PC-9 (cell line): ENCODE measurements around the gene PARK7. TPM values are rescaled to one million over a fixed set of nuclear protein-coding genes. Genes with fewer than 3 reads are reported as not detected.
"Not testable (repeated sequence)": the region's sequence is repeated elsewhere in the genome, so short reads cannot be mapped to it uniquely, and the experiment has no call there.

ENCODE experiments used
- BruUV-seq: library from RNA; stranded (reverse); fragments of 400-500 nt; replicated peaks from 2 replicates; lab custom pipeline; 2021; lab: Mats Ljungman, UMichigan
- CTCF ChIA-PET: fragments of 300-600 bp; sonication (Branson Sonifier 250); formaldehyde crosslinking; loops from one replicate; lab custom pipeline; 2022; ENCODE audit warnings: antibody characterized with exemption; lab: Charles Lee
- POLR2A ChIA-PET: fragments of 300-600 bp; sonication (Branson Sonifier 250); formaldehyde crosslinking; loops from one replicate; lab custom pipeline; 2022; ENCODE audit warnings: antibody characterized with exemption; ENCODE audit not compliant: unreplicated experiment; lab: Charles Lee
- DNase-seq, 2 experiments: peaks; one replicate each; pipeline versions ENCODE4 v3.0.0 to v3.0.0-alpha.2; 2015 to 2022; ENCODE audit warnings: mixed read lengths in 1 of 2
- H2AFZ ChIP-seq: fragments of 200-600 bp; sonication (generic); 2 replicates; pipeline ENCODE4 v1.8.1; 2017; ENCODE audit warnings: antibody characterized with exemption
- H3F3A ChIP-seq: fragments of 200-600 bp; sonication (generic); 2 replicates; pipeline ENCODE4 v1.8.1; 2017; ENCODE audit warnings: antibody characterized with exemption, mild to moderate bottlenecking, low read depth; ENCODE audit not compliant: insufficient read depth
- H3K27ac ChIP-seq: fragments of 200-600 bp; sonication (generic); 2 replicates; pipeline ENCODE4 v1.6.1; 2016; ENCODE audit warnings: mixed run types
- H3K27me3 ChIP-seq: fragments of 200-600 bp; sonication (generic); 2 replicates; pipeline ENCODE4 v1.6.1; 2016; ENCODE audit warnings: low read depth, mixed run types; ENCODE audit not compliant: insufficient read depth
- H3K36me3 ChIP-seq: fragments of 200-600 bp; sonication (generic); 2 replicates; pipeline ENCODE4 v1.6.1; 2016; ENCODE audit warnings: low read depth, mixed run types
- H3K4me1 ChIP-seq: fragments of 200-600 bp; sonication (generic); replicated peaks from 2 replicates; pipeline ENCODE4 v1.6.1; 2016; ENCODE audit warnings: mixed run types; ENCODE audit not compliant: insufficient read depth
- H3K4me2 ChIP-seq: fragments of 200-600 bp; sonication (generic); 2 replicates; pipeline ENCODE4 v1.6.1; 2017; ENCODE audit warnings: mixed run types
- H3K4me3 ChIP-seq: fragments of 200-600 bp; sonication (generic); 2 replicates; pipeline ENCODE4 v1.6.1; 2016; ENCODE audit warnings: mixed run types
- H3K79me2 ChIP-seq: fragments of 200-600 bp; sonication (generic); 2 replicates; pipeline ENCODE4 v1.6.1; 2017; ENCODE audit warnings: low read depth, mixed run types
- H3K9me2 ChIP-seq: fragments of 200-600 bp; sonication (generic); 2 replicates; pipeline ENCODE4 v1.8.1; 2017; ENCODE audit warnings: mild to moderate bottlenecking; ENCODE audit not compliant: insufficient read depth
- H3K9me3 ChIP-seq: fragments of 200-600 bp; sonication (generic); 2 replicates; pipeline ENCODE4 v1.8.1; 2016; ENCODE audit warnings: low read depth; ENCODE audit not compliant: insufficient read depth
- H4K20me1 ChIP-seq: fragments of 200-600 bp; sonication (generic); 2 replicates; pipeline ENCODE4 v1.8.1; 2017; ENCODE audit not compliant: insufficient read depth
- EZH2 ChIP-seq: fragments of 200-600 bp; sonication (generic); IDR thresholded peaks from 2 replicates; pipeline ENCODE4 v1.8.0; 2017; ENCODE audit warnings: antibody characterized with exemption, low read depth
- intact Hi-C: fragments of 100-400 bp; cut with micrococcal nuclease; formaldehyde crosslinking; loops from one replicate; pipeline ENCODE4 v1.10.0; 2022; ENCODE audit not compliant: unreplicated experiment
- total RNA-seq: library from RNA; stranded (reverse); gene quantifications from 2 replicates; pipeline ENCODE4 v1.2.3, GENCODE V29; 2021
- TF ChIP-seq, protein P1 (sequence below): fragments of 200-600 bp; sonication (generic); conservative IDR thresholded peaks from 2 replicates; pipeline ENCODE4 v1.6.1; 2017; ENCODE audit warnings: mixed run types, antibody characterized with exemption, mild to moderate bottlenecking, moderate library complexity

Gene PARK7
- total RNA-seq, 1 experiment from 2014 or later, result 291 TPM

DNA sequence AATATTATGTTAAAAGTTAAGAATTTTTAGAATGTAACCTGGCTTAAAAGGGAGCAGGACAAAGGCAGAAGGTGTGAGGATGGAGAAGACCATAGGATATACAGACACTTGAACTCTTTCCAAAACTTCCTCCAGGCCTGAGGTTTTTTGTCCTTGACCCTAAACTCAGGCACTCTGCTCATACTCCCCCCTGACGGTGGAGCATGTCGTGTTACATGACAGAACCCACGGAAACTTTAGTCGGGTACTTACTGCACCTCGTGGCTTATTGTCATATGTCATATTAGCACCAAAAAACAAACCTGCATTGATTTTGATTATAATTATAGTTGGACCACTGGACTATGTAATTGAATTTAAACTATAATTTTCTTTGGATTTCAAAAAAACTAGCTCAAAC, 41.6 kb upstream of the PARK7 start:
- H4K20me1 ChIP-seq, result no peaks in the 10 kb centered on the region
- intact Hi-C loops, result no loop called here
- no peaks in the 10 kb centered on the region for H3K9me3 ChIP-seq
- no peaks in the 10 kb centered on the region for H3K4me1 ChIP-seq
- ChIA-PET POLR2A (interaction anchor here (0.5 kb wide), 1 partner anchor 130 kb away, joined by 5 read pairs; no protein-coding TSS in a partner anchor), CTCF (interaction anchor here (0.5 to 0.6 kb wide), 2 partner anchors 21 to 452 kb away, joined by 3 read pairs; no protein-coding TSS in a partner anchor)
- DNase-seq, result no peak
- H3K79me2 ChIP-seq, result no peaks in the 10 kb centered on the region
- no TSS peak for BruUV-seq
- TF ChIP-seq, protein P1, sequence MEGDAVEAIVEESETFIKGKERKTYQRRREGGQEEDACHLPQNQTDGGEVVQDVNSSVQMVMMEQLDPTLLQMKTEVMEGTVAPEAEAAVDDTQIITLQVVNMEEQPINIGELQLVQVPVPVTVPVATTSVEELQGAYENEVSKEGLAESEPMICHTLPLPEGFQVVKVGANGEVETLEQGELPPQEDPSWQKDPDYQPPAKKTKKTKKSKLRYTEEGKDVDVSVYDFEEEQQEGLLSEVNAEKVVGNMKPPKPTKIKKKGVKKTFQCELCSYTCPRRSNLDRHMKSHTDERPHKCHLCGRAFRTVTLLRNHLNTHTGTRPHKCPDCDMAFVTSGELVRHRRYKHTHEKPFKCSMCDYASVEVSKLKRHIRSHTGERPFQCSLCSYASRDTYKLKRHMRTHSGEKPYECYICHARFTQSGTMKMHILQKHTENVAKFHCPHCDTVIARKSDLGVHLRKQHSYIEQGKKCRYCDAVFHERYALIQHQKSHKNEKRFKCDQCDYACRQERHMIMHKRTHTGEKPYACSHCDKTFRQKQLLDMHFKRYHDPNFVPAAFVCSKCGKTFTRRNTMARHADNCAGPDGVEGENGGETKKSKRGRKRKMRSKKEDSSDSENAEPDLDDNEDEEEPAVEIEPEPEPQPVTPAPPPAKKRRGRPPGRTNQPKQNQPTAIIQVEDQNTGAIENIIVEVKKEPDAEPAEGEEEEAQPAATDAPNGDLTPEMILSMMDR, result no peak
- TF ChIP-seq EZH2, result no peak
- no peak overlapping the region for H2AFZ ChIP-seq
- H3K27ac ChIP-seq, result no peak overlapping the region
- no peaks in the 10 kb centered on the region for H3K36me3 ChIP-seq
- no peaks in the 10 kb centered on the region for H3F3A ChIP-seq
- no peaks in the 10 kb centered on the region for H3K27me3 ChIP-seq
- H3K9me2 ChIP-seq, result no peaks in the 10 kb centered on the region
- no peak overlapping the region for H3K4me2 ChIP-seq
- no peak overlapping the region for H3K4me3 ChIP-seq

DNA sequence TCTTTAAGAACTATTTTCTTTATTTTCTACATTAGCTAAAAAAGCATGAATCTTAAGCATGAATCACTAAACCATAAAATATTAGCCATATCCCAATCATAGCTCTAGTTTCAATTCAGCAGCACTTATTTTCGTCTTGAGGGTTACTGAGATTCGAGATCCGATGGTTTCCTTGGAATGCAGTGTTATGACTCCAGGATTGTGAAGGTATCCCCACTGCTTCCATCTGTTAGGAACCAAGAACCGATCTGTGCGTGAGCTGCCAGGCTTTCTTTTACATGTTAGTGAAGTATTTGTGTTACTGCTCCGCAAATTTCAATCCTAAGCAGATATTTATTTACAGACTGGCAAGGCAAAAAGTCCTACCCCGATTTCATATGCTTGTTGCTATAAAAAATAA, 39.7 kb upstream of the PARK7 start:
- no peaks in the 10 kb centered on the region for H3K9me3 ChIP-seq
- CTCF ChIA-PET, result no interaction called here
- DNase-seq, result no peak
- no peaks in the 10 kb centered on the region for H3K9me2 ChIP-seq
- BruUV-seq, result no TSS peak
- POLR2A ChIA-PET, result no interaction called here
- H3K79me2 ChIP-seq, result no peaks in the 10 kb centered on the region
- no peaks in the 10 kb centered on the region for H4K20me1 ChIP-seq
- TF ChIP-seq, protein P1, result no peak
- TF ChIP-seq EZH2, result no peak
- H3K4me2 ChIP-seq, result no peak overlapping the region
- H3F3A ChIP-seq, result no peaks in the 10 kb centered on the region
- H3K4me3 ChIP-seq, result no peak overlapping the region
- H3K27ac ChIP-seq, result no peak overlapping the region
- no peaks in the 10 kb centered on the region for H3K4me1 ChIP-seq
- no peak overlapping the region for H2AFZ ChIP-seq
- H3K36me3 ChIP-seq, result no peaks in the 10 kb centered on the region
- no peaks in the 10 kb centered on the region for H3K27me3 ChIP-seq
- intact Hi-C loops, result no loop called here

DNA sequence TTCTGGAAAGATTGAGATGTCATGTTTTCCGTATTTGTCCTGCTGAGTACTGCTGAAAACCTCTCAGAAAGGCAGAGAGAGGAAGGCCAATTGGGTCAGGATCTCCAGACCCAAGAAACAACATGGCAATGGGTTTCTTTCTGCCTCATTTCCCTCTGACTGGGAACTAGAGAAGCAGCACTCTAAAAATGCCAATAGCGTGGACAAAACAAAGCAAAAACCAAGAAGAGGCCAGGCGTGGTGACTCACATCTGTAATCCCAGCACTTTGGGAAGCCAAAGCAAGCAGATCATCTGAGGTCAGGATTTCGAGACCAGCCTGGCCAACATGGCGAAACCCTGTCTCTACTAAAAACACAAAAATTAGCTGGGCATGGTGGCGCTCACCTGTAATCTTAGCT, 39.2 kb upstream of the PARK7 start:
- ChIA-PET CTCF (no interaction called here), POLR2A (no interaction called here)
- no peaks in the 10 kb centered on the region for H3K79me2 ChIP-seq
- no peaks in the 10 kb centered on the region for H3K4me1 ChIP-seq
- no peak overlapping the region for H3K27ac ChIP-seq
- no peak overlapping the region for H2AFZ ChIP-seq
- no peaks in the 10 kb centered on the region for H4K20me1 ChIP-seq
- no peak overlapping the region for H3K4me3 ChIP-seq
- H3F3A ChIP-seq, result no peaks in the 10 kb centered on the region
- intact Hi-C loops, result no loop called here
- DNase-seq, result no peak
- no peaks in the 10 kb centered on the region for H3K9me2 ChIP-seq
- no peaks in the 10 kb centered on the region for H3K9me3 ChIP-seq
- H3K36me3 ChIP-seq, result no peaks in the 10 kb centered on the region
- BruUV-seq, result no TSS peak
- H3K4me2 ChIP-seq, result no peak overlapping the region
- TF ChIP-seq, protein P1, result no peak
- no peak for TF ChIP-seq EZH2
- H3K27me3 ChIP-seq, result no peaks in the 10 kb centered on the region

DNA sequence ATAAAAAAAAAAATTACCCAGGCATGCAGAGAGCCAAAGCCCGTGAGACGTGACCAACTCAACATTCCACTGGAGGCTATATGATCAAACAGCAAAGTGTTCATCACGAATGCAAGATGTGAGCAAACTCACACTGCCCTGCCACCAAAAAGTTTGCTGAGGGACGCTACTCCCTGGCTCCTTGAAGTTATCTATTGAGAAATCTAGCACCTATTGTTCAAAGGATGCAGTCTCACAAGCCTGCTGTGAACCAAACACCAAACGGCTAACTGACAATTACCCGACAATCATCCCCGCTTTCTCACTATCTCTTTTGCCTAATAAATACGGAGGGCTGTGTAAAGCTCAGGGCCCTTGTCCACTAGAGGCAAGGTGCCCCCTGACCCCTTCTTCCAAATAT, 34.5 kb upstream of the PARK7 start:
- DNase-seq, CTCF ChIA-PET, H3F3A ChIP-seq, H3K4me3 ChIP-seq, H2AFZ ChIP-seq, intact Hi-C loops, H3K4me2 ChIP-seq, POLR2A ChIA-PET, H3K9me3 ChIP-seq, H3K4me1 ChIP-seq, H3K27me3 ChIP-seq, H3K79me2 ChIP-seq, H3K27ac ChIP-seq, H3K36me3 ChIP-seq, H4K20me1 ChIP-seq, BruUV-seq, H3K9me2 ChIP-seq: not testable (repeated sequence)
